HepG2 (cell line): ENCODE results near the gene IRF1. TPM values are rescaled to one million over a fixed set of nuclear protein-coding genes. Genes with fewer than 3 reads are reported as not detected.

Source experiments
- DNMT1 ChIP-seq: sonication (generic); formaldehyde crosslinking; IDR thresholded peaks from 2 replicates; pipeline ENCODE4 v1.5.1; 2020; ENCODE audit warnings: mild to moderate bottlenecking, missing genetic modification reagents
- PRPF4 ChIP-seq: fragments of 200-400 bp; formaldehyde crosslinking; IDR thresholded peaks from 2 replicates; pipeline ENCODE4 v1.6.1; 2016; ENCODE audit warnings: low read length, low read depth; ENCODE audit not compliant: poor library complexity, severe bottlenecking
- SRSF4 ChIP-seq: fragments of 200-400 bp; formaldehyde crosslinking; IDR thresholded peaks from one replicate; pipeline ENCODE4 v1.6.1; 2018; ENCODE audit warnings: mild to moderate bottlenecking, low read depth, low read length, moderate library complexity; ENCODE audit not compliant: poor library complexity, severe bottlenecking
- TAF1 ChIP-seq: sonication (generic); formaldehyde crosslinking; IDR thresholded peaks from 2 replicates; pipeline ENCODE4 v1.4.0; 2020; ENCODE audit warnings: missing genetic modification reagents
- ZNF451 ChIP-seq: sonication (generic); formaldehyde crosslinking; IDR thresholded peaks from 2 replicates; pipeline ENCODE4 v1.5.0; 2020; ENCODE audit warnings: mild to moderate bottlenecking, missing genetic modification reagents
- ZNF775 ChIP-seq: sonication (generic); formaldehyde crosslinking; IDR thresholded peaks from 2 replicates; pipeline ENCODE4 v1.4.0; 2020; ENCODE audit warnings: missing genetic modification reagents, mild to moderate bottlenecking, moderate library complexity, borderline replicate concordance
- polyA plus RNA-seq, 8 experiments: library from polyadenylated mRNA; depleted of rRNA in 3 of 8; stranded (reverse) in 7 of 8; unstranded in 1 of 8; fragments of >200 nt; fragmentation: Illumina TruSeq in 4 of 8; extraction: Trizol in 4 of 8; gene quantifications; 2 replicates each; pipeline versions ENCODE4 v1.2.1 to v1.2.3, GENCODE V29; 2011 to 2016; ENCODE audit warnings: low read depth in 4 of 8, missing spikeins in 1 of 8, mixed read lengths in 1 of 8; ENCODE audit not compliant: insufficient read depth in 1 of 8
- total RNA-seq, 5 experiments: library from RNA; depleted of rRNA; stranded (reverse); fragments of >200 nt; fragmentation: Illumina TruSeq; extraction: Trizol; gene quantifications; 2 replicates each; pipeline ENCODE4 v1.2.3, GENCODE V29; 2016; ENCODE audit warnings: low read depth in 1 of 5
- TF ChIP-seq, protein P1 (sequence below): sonication (generic); formaldehyde crosslinking; IDR thresholded peaks from 2 replicates; pipeline ENCODE4 v1.5.0; 2020; ENCODE audit warnings: mild to moderate bottlenecking, missing genetic modification reagents, borderline replicate concordance
- TF ChIP-seq, protein P2 (sequence below): sonication (generic); formaldehyde crosslinking; IDR thresholded peaks from 2 replicates; pipeline ENCODE4 v1.5.1; 2020; ENCODE audit warnings: mild to moderate bottlenecking, moderate library complexity, missing genetic modification reagents
- TF ChIP-seq, protein P3 (sequence below): IDR thresholded peaks from 2 replicates; pipeline ENCODE4 v1.6.1; 2012; ENCODE audit warnings: low read depth, low read length, improper control_type of control experiment
- TF ChIP-seq, protein P4 (sequence below): sonication (generic); formaldehyde crosslinking; IDR thresholded peaks from 2 replicates; pipeline ENCODE4 v1.4.0; 2020; ENCODE audit warnings: mild to moderate bottlenecking, missing genetic modification reagents, borderline replicate concordance

The IRF1 gene
- total and polyA plus RNA-seq, 2 of the 13 experiments (the other 11 are each of a cell fraction or from before 2014, with no cell fraction given), result 4.1 to 8.8 TPM

DNA sequence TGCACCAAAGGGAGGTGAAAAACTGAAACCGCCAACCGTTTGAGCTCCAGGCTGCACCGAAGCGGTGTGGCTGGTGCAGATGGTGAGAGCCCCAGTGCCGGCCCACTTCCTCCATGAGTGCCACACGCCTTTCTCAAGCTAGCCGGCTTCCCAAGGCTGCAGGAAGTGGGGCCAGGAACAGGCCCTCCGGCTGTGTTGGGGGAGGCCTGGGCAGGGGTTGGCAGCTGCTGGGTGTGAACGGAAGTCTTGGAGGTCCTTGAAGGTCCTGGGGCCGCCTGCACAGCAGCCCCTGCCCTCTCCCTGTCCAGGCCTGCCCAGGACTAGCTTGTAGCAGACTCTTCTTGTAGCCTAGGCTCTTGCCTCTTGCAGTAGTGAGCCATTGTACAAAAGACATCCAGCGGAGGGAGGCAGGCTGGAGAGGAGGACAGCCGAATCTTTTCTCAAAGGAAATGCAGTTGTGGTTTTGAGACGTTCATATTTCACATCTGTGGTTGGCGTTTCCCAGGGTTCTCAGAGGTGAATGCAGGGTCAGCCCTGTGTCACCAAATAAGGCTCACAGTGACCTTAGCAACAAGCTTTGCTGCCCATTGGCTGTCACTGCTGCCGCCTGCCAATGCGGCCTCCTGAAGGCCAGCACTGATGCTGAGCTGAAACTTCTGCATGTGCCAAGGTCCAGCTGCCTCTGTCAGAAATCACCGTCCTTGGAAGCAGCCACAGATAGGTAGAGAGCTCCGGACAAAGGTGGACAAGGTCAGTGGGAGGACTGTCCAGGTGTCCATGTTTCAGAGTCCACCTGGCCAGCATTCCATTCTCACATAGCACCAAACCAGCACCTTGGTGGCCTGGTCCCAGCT is 23.9 kb downstream of the IRF1 start (continued):
- TF ChIP-seq, protein P1, sequence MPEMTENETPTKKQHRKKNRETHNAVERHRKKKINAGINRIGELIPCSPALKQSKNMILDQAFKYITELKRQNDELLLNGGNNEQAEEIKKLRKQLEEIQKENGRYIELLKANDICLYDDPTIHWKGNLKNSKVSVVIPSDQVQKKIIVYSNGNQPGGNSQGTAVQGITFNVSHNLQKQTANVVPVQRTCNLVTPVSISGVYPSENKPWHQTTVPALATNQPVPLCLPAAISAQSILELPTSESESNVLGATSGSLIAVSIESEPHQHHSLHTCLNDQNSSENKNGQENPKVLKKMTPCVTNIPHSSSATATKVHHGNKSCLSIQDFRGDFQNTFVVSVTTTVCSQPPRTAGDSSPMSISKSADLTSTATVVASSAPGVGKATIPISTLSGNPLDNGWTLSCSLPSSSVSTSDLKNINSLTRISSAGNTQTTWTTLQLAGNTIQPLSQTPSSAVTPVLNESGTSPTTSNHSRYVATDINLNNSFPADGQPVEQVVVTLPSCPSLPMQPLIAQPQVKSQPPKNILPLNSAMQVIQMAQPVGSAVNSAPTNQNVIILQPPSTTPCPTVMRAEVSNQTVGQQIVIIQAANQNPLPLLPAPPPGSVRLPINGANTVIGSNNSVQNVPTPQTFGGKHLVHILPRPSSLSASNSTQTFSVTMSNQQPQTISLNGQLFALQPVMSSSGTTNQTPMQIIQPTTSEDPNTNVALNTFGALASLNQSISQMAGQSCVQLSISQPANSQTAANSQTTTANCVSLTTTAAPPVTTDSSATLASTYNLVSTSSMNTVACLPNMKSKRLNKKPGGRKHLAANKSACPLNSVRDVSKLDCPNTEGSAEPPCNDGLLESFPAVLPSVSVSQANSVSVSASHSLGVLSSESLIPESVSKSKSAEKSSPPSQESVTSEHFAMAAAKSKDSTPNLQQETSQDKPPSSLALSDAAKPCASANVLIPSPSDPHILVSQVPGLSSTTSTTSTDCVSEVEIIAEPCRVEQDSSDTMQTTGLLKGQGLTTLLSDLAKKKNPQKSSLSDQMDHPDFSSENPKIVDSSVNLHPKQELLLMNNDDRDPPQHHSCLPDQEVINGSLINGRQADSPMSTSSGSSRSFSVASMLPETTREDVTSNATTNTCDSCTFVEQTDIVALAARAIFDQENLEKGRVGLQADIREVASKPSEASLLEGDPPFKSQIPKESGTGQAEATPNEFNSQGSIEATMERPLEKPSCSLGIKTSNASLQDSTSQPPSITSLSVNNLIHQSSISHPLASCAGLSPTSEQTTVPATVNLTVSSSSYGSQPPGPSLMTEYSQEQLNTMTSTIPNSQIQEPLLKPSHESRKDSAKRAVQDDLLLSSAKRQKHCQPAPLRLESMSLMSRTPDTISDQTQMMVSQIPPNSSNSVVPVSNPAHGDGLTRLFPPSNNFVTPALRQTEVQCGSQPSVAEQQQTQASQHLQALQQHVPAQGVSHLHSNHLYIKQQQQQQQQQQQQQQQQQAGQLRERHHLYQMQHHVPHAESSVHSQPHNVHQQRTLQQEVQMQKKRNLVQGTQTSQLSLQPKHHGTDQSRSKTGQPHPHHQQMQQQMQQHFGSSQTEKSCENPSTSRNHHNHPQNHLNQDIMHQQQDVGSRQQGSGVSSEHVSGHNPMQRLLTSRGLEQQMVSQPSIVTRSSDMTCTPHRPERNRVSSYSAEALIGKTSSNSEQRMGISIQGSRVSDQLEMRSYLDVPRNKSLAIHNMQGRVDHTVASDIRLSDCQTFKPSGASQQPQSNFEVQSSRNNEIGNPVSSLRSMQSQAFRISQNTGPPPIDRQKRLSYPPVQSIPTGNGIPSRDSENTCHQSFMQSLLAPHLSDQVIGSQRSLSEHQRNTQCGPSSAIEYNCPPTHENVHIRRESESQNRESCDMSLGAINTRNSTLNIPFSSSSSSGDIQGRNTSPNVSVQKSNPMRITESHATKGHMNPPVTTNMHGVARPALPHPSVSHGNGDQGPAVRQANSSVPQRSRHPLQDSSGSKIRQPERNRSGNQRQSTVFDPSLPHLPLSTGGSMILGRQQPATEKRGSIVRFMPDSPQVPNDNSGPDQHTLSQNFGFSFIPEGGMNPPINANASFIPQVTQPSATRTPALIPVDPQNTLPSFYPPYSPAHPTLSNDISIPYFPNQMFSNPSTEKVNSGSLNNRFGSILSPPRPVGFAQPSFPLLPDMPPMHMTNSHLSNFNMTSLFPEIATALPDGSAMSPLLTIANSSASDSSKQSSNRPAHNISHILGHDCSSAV, result no peak
- TF ChIP-seq SRSF4 (no peak), ZNF775 (CRISPR knock-in tag) (no peak), TAF1 (no peak), DNMT1 (CRISPR knock-in tag) (no peak), PRPF4 (no peak), ZNF451 (CRISPR knock-in tag) (no peak)
- TF ChIP-seq, protein P2, sequence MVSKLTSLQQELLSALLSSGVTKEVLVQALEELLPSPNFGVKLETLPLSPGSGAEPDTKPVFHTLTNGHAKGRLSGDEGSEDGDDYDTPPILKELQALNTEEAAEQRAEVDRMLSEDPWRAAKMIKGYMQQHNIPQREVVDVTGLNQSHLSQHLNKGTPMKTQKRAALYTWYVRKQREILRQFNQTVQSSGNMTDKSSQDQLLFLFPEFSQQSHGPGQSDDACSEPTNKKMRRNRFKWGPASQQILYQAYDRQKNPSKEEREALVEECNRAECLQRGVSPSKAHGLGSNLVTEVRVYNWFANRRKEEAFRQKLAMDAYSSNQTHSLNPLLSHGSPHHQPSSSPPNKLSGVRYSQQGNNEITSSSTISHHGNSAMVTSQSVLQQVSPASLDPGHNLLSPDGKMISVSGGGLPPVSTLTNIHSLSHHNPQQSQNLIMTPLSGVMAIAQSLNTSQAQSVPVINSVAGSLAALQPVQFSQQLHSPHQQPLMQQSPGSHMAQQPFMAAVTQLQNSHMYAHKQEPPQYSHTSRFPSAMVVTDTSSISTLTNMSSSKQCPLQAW (CRISPR knock-in tag), result no peak
- TF ChIP-seq, protein P3, sequence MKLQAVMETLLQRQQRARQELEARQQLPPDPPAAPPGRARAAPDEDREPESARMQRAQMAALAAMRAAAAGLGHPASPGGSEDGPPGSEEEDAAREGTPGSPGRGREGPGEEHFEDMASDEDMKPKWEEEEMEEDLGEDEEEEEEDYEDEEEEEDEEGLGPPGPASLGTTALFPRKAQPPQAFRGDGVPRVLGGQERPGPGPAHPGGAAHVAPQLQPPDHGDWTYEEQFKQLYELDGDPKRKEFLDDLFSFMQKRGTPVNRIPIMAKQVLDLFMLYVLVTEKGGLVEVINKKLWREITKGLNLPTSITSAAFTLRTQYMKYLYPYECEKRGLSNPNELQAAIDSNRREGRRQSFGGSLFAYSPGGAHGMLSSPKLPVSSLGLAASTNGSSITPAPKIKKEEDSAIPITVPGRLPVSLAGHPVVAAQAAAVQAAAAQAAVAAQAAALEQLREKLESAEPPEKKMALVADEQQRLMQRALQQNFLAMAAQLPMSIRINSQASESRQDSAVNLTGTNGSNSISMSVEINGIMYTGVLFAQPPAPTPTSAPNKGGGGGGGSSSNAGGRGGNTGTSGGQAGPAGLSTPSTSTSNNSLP, result no peak
- TF ChIP-seq, protein P4, sequence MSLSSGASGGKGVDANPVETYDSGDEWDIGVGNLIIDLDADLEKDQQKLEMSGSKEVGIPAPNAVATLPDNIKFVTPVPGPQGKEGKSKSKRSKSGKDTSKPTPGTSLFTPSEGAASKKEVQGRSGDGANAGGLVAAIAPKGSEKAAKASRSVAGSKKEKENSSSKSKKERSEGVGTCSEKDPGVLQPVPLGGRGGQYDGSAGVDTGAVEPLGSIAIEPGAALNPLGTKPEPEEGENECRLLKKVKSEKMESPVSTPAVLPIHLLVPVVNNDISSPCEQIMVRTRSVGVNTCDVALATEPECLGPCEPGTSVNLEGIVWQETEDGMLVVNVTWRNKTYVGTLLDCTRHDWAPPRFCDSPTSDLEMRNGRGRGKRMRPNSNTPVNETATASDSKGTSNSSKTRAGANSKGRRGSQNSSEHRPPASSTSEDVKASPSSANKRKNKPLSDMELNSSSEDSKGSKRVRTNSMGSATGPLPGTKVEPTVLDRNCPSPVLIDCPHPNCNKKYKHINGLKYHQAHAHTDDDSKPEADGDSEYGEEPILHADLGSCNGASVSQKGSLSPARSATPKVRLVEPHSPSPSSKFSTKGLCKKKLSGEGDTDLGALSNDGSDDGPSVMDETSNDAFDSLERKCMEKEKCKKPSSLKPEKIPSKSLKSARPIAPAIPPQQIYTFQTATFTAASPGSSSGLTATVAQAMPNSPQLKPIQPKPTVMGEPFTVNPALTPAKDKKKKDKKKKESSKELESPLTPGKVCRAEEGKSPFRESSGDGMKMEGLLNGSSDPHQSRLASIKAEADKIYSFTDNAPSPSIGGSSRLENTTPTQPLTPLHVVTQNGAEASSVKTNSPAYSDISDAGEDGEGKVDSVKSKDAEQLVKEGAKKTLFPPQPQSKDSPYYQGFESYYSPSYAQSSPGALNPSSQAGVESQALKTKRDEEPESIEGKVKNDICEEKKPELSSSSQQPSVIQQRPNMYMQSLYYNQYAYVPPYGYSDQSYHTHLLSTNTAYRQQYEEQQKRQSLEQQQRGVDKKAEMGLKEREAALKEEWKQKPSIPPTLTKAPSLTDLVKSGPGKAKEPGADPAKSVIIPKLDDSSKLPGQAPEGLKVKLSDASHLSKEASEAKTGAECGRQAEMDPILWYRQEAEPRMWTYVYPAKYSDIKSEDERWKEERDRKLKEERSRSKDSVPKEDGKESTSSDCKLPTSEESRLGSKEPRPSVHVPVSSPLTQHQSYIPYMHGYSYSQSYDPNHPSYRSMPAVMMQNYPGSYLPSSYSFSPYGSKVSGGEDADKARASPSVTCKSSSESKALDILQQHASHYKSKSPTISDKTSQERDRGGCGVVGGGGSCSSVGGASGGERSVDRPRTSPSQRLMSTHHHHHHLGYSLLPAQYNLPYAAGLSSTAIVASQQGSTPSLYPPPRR (CRISPR knock-in tag), result no peak
